Measurements from ENCODE around the gene SPATA13.
"Not testable (repeated sequence)": the region's sequence is repeated elsewhere in the genome, so short reads cannot be mapped to it uniquely, and the experiment has no call there.

The SPATA13 gene

GRCh38 chr13:24321416-24321815 lies 160.9 kb downstream of the SPATA13 start:
- DNase-seq; H3K4me3 Mint-ChIP-seq; H3K9me3 Mint-ChIP-seq; H3K27ac Mint-ChIP-seq; H3K36me3 Mint-ChIP-seq (ENCODE audit: low read depth); H3K4me1 Mint-ChIP-seq: not testable (repeated sequence)
- H3K27me3 Mint-ChIP-seq (ENCODE audit: low read depth, poor library complexity): peaks cover 11% of the 10 kb centered on the region

GRCh38 chr13:24322470-24322869 lies 161.9 kb downstream of the SPATA13 start:
- TF ChIP-seq, protein P1, sequence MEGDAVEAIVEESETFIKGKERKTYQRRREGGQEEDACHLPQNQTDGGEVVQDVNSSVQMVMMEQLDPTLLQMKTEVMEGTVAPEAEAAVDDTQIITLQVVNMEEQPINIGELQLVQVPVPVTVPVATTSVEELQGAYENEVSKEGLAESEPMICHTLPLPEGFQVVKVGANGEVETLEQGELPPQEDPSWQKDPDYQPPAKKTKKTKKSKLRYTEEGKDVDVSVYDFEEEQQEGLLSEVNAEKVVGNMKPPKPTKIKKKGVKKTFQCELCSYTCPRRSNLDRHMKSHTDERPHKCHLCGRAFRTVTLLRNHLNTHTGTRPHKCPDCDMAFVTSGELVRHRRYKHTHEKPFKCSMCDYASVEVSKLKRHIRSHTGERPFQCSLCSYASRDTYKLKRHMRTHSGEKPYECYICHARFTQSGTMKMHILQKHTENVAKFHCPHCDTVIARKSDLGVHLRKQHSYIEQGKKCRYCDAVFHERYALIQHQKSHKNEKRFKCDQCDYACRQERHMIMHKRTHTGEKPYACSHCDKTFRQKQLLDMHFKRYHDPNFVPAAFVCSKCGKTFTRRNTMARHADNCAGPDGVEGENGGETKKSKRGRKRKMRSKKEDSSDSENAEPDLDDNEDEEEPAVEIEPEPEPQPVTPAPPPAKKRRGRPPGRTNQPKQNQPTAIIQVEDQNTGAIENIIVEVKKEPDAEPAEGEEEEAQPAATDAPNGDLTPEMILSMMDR (IDR thresholded peaks at IDR 0.05): peak; percentile 27

DNA sequence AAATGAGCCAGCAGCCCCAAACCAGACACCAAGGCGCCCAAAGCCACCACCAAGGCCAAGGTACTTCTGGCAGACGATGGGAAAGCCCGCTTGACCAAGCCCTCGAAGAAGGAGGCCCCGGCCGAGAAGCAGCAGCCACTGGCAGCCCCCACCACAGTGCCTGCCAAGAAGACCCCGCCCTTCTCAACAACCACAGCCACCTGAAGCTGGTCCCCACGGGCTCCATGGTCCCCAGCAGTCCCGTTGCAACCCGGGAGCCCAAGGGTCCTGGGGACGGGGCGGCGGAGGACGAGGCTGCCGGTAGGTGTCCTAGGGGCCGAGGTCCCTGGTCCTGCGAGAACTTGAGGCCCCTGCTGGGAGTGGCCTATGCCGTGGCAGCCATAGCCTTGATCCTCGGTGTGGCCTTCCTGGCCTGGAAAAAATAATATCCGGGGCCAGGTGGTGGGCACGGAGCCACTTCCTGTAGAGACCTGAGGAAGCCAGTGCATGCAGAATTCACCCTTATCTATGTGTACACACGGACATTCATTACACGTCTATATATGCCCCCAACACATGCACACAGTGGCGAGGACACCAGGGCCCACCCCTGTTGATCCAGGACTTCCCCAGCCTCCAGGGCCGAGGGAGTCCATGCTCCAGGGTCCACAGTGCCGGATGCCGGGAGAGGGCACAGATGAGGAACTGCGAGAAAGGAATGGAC lies 162.7 kb downstream of the SPATA13 start:
- Mint-ChIP-seq H3K4me1 (no peaks in the 10 kb centered on the region), H3K4me3 (no peak overlapping the region), H3K27ac (no peak overlapping the region), H3K27me3 (ENCODE audit: low read depth, poor library complexity) (peaks cover 19% of the 10 kb centered on the region), H3K36me3 (ENCODE audit: low read depth) (no peaks in the 10 kb centered on the region), H3K9me3 (peaks cover 4% of the 10 kb centered on the region)
- TF ChIP-seq, protein P1 (IDR thresholded peaks at IDR 0.05): no peak
- no peak for DNase-seq

More at GRCh38 chr13:24322470-24322869, 161.9 kb downstream of the SPATA13 start:
- not testable (repeated sequence) for H3K27ac Mint-ChIP-seq; H3K4me3 Mint-ChIP-seq; H3K9me3 Mint-ChIP-seq; H3K4me1 Mint-ChIP-seq; H3K36me3 Mint-ChIP-seq (ENCODE audit: low read depth); DNase-seq
- H3K27me3 Mint-ChIP-seq (ENCODE audit: low read depth, poor library complexity): peaks cover 13% of the 10 kb centered on the region

DNA sequence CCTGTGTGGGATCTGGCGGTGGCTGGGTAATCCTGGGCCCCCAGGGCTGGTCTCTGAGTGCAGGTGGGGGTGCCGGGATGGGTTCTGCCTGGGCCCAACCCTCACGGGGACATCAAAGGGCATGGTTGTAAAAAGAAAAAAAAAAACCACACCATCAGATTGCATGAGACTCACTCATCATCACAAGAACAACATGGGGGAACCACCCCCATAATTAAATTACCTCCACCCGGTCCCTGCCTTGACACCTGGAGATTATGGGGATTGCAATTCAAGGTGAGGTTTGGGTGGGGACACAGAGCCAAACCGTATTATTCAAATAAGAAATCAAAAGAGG lies 163.2 kb downstream of the SPATA13 start:
- DNase-seq: no peak
- Mint-ChIP-seq H3K4me3 (no peak overlapping the region), H3K36me3 (ENCODE audit: low read depth) (no peaks in the 10 kb centered on the region), H3K9me3 (peaks cover 7% of the 10 kb centered on the region), H3K4me1 (no peaks in the 10 kb centered on the region), H3K27ac (no peak overlapping the region), H3K27me3 (ENCODE audit: low read depth, poor library complexity) (peaks cover 24% of the 10 kb centered on the region)
- TF ChIP-seq, protein P1 (IDR thresholded peaks at IDR 0.05): no peak

DNA sequence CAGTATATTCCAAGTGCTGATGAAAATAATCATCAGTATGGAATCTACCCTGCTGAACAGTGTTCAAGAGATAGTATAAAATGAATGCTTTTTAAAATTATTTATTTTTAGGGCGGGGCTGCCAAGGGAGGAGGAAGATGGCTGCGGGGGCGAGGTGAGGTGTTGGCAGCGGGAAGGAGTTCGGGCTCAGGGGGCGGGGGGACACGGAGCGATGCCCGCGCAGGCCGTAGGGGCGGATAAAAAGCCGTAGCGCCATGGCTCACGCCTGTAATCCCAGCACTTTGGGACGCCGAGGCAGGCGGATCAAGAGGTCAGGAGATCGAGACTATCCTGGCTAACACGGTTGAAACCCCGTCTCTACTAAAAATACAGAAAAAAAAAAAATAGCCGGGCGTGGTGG lies 167.1 kb downstream of the SPATA13 start:
- H3K4me3 Mint-ChIP-seq; H3K36me3 Mint-ChIP-seq (ENCODE audit: low read depth); H3K27ac Mint-ChIP-seq; H3K4me1 Mint-ChIP-seq; DNase-seq: not testable (repeated sequence)
- peaks cover 10% of the 10 kb centered on the region for H3K9me3 Mint-ChIP-seq
- H3K27me3 Mint-ChIP-seq (ENCODE audit: low read depth, poor library complexity): peaks cover 25% of the 10 kb centered on the region

DNA sequence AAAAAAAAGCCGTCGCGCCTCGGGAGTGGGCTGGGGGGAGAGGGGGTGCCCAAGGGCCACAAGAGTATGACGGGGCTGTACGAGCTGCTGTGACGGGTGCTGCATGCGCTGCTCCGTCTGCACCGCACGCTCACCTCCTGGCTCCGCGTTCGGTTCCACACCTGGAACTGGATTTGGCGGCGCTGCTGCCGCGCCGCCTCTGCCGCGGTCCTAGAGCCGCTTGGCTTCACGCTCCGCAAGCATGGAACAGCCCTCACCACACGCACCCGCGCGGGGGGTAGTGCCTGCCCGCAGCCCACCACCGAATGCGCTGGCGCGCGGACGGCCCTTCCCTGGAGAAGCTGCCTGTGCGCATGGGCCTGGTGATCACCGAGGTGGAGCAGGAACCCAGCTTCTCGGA lies 167.6 kb downstream of the SPATA13 start:
- no peak overlapping the region for H3K4me3 Mint-ChIP-seq
- H3K27ac Mint-ChIP-seq: no peak overlapping the region
- TF ChIP-seq, protein P1 (IDR thresholded peaks at IDR 0.05): no peak
- H3K27me3 Mint-ChIP-seq (ENCODE audit: low read depth, poor library complexity): peaks cover 25% of the 10 kb centered on the region
- no peaks in the 10 kb centered on the region for H3K4me1 Mint-ChIP-seq
- H3K9me3 Mint-ChIP-seq: peaks cover 10% of the 10 kb centered on the region
- DNase-seq: no peak
- no peaks in the 10 kb centered on the region for H3K36me3 Mint-ChIP-seq (ENCODE audit: low read depth)

DNA sequence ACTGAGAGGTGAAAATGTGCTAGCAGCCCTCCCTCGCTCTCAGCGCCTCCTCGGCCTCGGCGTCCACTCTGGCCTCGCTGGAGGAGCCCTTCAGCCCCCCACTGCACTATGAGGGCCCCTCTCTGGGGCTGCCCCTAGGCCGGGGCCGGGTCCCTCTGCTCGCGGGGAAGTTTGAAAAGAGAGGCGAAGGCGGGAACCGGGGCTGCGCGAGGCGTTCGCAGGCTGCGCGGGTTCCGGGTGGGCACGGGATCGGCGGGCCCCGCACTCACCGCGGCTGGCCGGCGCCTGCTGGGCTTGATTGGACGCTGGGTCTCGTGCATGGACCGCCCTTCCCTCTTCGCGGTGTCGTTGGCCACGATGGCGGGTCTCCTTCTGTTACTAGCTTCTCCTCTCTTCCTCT lies 178.2 kb downstream of the SPATA13 start:
- Mint-ChIP-seq H3K4me3 (no peak overlapping the region), H3K36me3 (ENCODE audit: low read depth) (no peaks in the 10 kb centered on the region), H3K27me3 (ENCODE audit: low read depth, poor library complexity) (peaks cover 5% of the 10 kb centered on the region), H3K4me1 (no peaks in the 10 kb centered on the region), H3K9me3 (peaks cover 35% of the 10 kb centered on the region), H3K27ac (no peak overlapping the region)
- DNase-seq: no peak
- TF ChIP-seq, protein P1 (IDR thresholded peaks at IDR 0.05): no peak

Measured in nephron progenitor cell (in vitro differentiated cells).